AG10803 (cell line): ENCODE measurements around the gene RPTOR.

Source experiments
- DNase-seq: peaks from one replicate; pipeline ENCODE4 v3.0.0; 2010; ENCODE audit warnings: low read depth
- H3K4me3 ChIP-seq: 2 replicates; pipeline ENCODE4 v1.5.1; 2011; ENCODE audit warnings: mild to moderate bottlenecking, low read length, control low read depth
- CTCF ChIP-seq: conservative IDR thresholded peaks from 2 replicates; pipeline ENCODE4 v1.5.1; 2011; ENCODE audit warnings: mild to moderate bottlenecking, low read length, control low read depth, inconsistent platforms

RPTOR gene

GRCh38 chr17:80844418-80844990, 299.9 kb downstream of the RPTOR start:
- no peak overlapping the region for H3K4me3 ChIP-seq
- no peak for TF ChIP-seq CTCF
- DNase-seq, result no peak

- TF ChIP-seq CTCF, result no peak
- no peak for DNase-seq
- H3K4me3 ChIP-seq, result no peak overlapping the region
Observed at GRCh38 chr17:80845069-80845862, 300.6 kb downstream of the RPTOR start.

- H3K4me3 ChIP-seq, result no peak overlapping the region
- no peak for TF ChIP-seq CTCF
- DNase-seq, result no peak
Observed at GRCh38 chr17:80845863-80846671, 301.4 kb downstream of the RPTOR start.

GRCh38 chr17:80846932-80847331, 302.3 kb downstream of the RPTOR start:
- TF ChIP-seq CTCF, result no peak
- H3K4me3 ChIP-seq, result no peak overlapping the region
- no peak for DNase-seq

- H3K4me3 ChIP-seq, result no peak overlapping the region
- no peak for DNase-seq
- TF ChIP-seq CTCF, result no peak
Observed at GRCh38 chr17:80847496-80848230, 303.0 kb downstream of the RPTOR start.

GRCh38 chr17:80848449-80849102, 303.9 kb downstream of the RPTOR start:
- H3K4me3 ChIP-seq, result no peak overlapping the region
- no peak for DNase-seq

More at GRCh38 chr17:80848449-80849102, 303.9 kb downstream of the RPTOR start:
- no peak for TF ChIP-seq CTCF
